Measurements from ENCODE around the gene RHPN2.
"Not testable (repeated sequence)": the region's sequence is repeated elsewhere in the genome, so short reads cannot be mapped to it uniquely, and the experiment has no call there.

DNA sequence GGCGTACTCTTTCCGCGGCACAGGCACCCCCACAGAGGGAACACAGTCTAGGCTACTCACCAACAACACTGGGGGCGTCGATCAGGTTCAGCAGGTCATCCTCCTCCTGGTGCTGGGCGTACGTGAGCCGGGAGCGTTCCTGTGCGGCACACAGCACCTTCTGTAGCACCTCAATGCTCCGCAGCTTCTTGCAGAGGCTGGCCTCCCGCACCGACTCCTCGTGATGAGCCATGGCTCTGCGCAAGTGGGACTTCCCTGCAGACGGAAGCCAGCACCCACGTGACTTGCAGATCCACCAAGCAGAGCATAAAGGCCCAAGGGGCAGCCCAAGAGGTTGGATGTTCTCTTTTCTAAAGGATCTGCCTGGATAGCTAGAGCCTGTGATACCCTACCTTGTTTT is 68.7 kb downstream of the RHPN2 start:
- TF ChIP-seq ZNF384 (IDR thresholded peaks at IDR 0.05); L3MBTL2 (conservative IDR thresholded peaks at IDR 0.05); FOXM1 (IDR thresholded peaks at IDR 0.05; ENCODE audit: borderline replicate concordance); SUZ12 (IDR thresholded peaks at IDR 0.05); BHLHE40 (IDR thresholded peaks at IDR 0.05; ENCODE audit: borderline replicate concordance); ELF4 (IDR thresholded peaks at IDR 0.05); SP1 (IDR thresholded peaks at IDR 0.05); HDGF (IDR thresholded peaks at IDR 0.05; ENCODE audit: borderline replicate concordance); TARDBP (IDR thresholded peaks at IDR 0.05); FOXK2 (IDR thresholded peaks at IDR 0.05); FOXA1 (IDR thresholded peaks at IDR 0.05): not testable (repeated sequence)
- TF ChIP-seq, protein P1, sequence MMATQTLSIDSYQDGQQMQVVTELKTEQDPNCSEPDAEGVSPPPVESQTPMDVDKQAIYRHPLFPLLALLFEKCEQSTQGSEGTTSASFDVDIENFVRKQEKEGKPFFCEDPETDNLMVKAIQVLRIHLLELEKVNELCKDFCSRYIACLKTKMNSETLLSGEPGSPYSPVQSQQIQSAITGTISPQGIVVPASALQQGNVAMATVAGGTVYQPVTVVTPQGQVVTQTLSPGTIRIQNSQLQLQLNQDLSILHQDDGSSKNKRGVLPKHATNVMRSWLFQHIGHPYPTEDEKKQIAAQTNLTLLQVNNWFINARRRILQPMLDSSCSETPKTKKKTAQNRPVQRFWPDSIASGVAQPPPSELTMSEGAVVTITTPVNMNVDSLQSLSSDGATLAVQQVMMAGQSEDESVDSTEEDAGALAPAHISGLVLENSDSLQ (IDR thresholded peaks at IDR 0.05), result not testable (repeated sequence)
